HG02571 (cell line): ENCODE measurements around the gene TMEM178B.

Source experiments
- ATAC-seq: cut with Tn5 transposase; IDR thresholded peaks from one replicate; pipeline ENCODE4 v1.9.1; 2021; ENCODE audit warnings: mild to moderate bottlenecking, moderate library complexity; ENCODE audit not compliant: unreplicated experiment

TMEM178B gene

GRCh38 chr7:141501451-141501850 is 427.6 kb downstream of the TMEM178B start:
- ATAC-seq, result no peak

GRCh38 chr7:141511316-141511675 is 437.4 kb downstream of the TMEM178B start:
- ATAC-seq, result no peak

- ATAC-seq, result no peak
Measured at GRCh38 chr7:141511676-141512396, 438.0 kb downstream of the TMEM178B start.

- no peak for ATAC-seq
Measured at GRCh38 chr7:141512597-141512996, 438.7 kb downstream of the TMEM178B start.

GRCh38 chr7:141513720-141514119 is 439.9 kb downstream of the TMEM178B start:
- ATAC-seq, result no peak

GRCh38 chr7:141515941-141516340 is 442.1 kb downstream of the TMEM178B start:
- ATAC-seq, result no peak

- no peak for ATAC-seq
Measured at GRCh38 chr7:141519623-141520022, 445.8 kb downstream of the TMEM178B start.

- no peak for ATAC-seq
Measured at GRCh38 chr7:141522657-141523342, 448.9 kb downstream of the TMEM178B start.

DNA sequence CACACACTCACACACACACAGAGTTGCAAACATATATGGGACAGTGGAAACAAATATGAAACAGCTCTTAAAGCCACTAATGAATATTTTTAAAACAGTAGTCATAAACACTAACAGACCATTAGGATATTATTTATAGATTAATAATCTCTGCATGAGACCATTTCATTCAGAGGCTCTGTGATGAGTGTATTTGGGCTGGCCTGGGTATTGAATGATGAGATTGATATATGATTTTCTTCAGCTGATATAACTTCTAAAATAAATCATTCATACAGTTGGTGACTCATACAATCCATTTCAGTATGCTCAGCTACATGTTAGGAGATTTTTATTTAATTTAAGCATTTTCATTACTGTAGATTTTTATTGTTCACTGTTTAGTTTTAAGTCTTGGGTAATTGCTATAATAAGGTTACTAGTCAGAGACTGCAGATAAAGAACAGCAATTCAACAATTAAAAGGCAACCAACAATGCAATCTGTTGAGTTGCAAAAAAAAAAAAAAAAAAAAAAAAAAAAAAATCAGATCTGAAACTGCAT is 452.2 kb downstream of the TMEM178B start:
- ATAC-seq, result no peak

- ATAC-seq, result no peak
Measured at GRCh38 chr7:141527076-141527475, 453.2 kb downstream of the TMEM178B start.

GRCh38 chr7:141528399-141528798 is 454.5 kb downstream of the TMEM178B start:
- ATAC-seq, result no peak
